Keratinocyte (primary cell): ENCODE results near the gene XCR1. TPM values are rescaled to one million over a fixed set of nuclear protein-coding genes. Genes with fewer than 3 reads are reported as not detected.

Experiments
- DNase-seq: peaks from one replicate; pipeline ENCODE4 v3.0.0-alpha.2; 2011; ENCODE audit warnings: low read depth, missing footprints, low spot score
- FAIRE-seq: peaks from 2 replicates; lab custom pipeline; 2011; peaks lifted over from hg19 to GRCh38; lab: Jason Lieb, UNC
- H2AFZ ChIP-seq: 2 replicates; pipeline ENCODE4 v1.6.0; 2012; ENCODE audit warnings: low read length, control low read depth, inconsistent platforms; ENCODE audit not compliant: control insufficient read depth
- H3K27ac ChIP-seq: 2 replicates; pipeline ENCODE4 v1.5.1; 2011; ENCODE audit warnings: low read length; ENCODE audit not compliant: control insufficient read depth, insufficient read depth
- H3K27me3 ChIP-seq: 3 replicates; pipeline ENCODE4 v1.6.0; 2011; ENCODE audit warnings: low read length; ENCODE audit not compliant: control insufficient read depth, insufficient read depth; ENCODE audit errors: extremely low read depth
- H3K36me3 ChIP-seq, 2 experiments: 2 replicates in 1 of 2; 3 replicates in 1 of 2; pipeline ENCODE4 v1.5.1; 2011; ENCODE audit warnings: low read length in 2 of 2, mild to moderate bottlenecking in 1 of 2; ENCODE audit not compliant: control insufficient read depth in 2 of 2, insufficient read depth in 2 of 2; ENCODE audit errors: extremely low read depth in 1 of 2
- H3K4me1 ChIP-seq: 3 replicates; pipeline ENCODE4 v1.5.1; 2011; ENCODE audit warnings: low read length; ENCODE audit not compliant: control insufficient read depth, insufficient read depth; ENCODE audit errors: extremely low read depth
- H3K4me2 ChIP-seq: 3 replicates; pipeline ENCODE4 v1.6.0; 2011; ENCODE audit warnings: low read depth, low read length; ENCODE audit not compliant: control insufficient read depth, insufficient read depth; ENCODE audit errors: extremely low read depth
- H3K4me3 ChIP-seq, 3 experiments: fragments of 200-600 bp in 1 of 3; sonication (generic) in 1 of 3; 2 replicates in 2 of 3; 3 replicates in 1 of 3; pipeline ENCODE4 v1.5.1; 2011 to 2016; ENCODE audit warnings: low read length in 3 of 3, mild to moderate bottlenecking in 3 of 3, control low read depth in 2 of 3, inconsistent platforms in 1 of 3, low read depth in 1 of 3, mixed read lengths in 1 of 3, mixed run types in 1 of 3, moderate library complexity in 1 of 3; ENCODE audit not compliant: control insufficient read depth in 2 of 3, insufficient read depth in 2 of 3; ENCODE audit errors: extremely low read depth in 1 of 3
- H3K79me2 ChIP-seq: 2 replicates; pipeline ENCODE4 v1.6.0; 2012; ENCODE audit warnings: low read length; ENCODE audit not compliant: control insufficient read depth, insufficient read depth
- H3K9ac ChIP-seq: 3 replicates; pipeline ENCODE4 v1.6.0; 2011; ENCODE audit warnings: low read length; ENCODE audit not compliant: control insufficient read depth, insufficient read depth; ENCODE audit errors: extremely low read depth
- H3K9me1 ChIP-seq: 3 replicates; pipeline ENCODE4 v1.6.0; 2011; ENCODE audit warnings: low read length; ENCODE audit not compliant: control insufficient read depth, insufficient read depth; ENCODE audit errors: extremely low read depth
- H3K9me3 ChIP-seq: 2 replicates; pipeline ENCODE4 v1.5.1; 2012; ENCODE audit warnings: low read depth, low read length; ENCODE audit not compliant: control insufficient read depth
- H4K20me1 ChIP-seq: 3 replicates; pipeline ENCODE4 v1.6.0; 2011; ENCODE audit warnings: low read length; ENCODE audit not compliant: control insufficient read depth, insufficient read depth; ENCODE audit errors: extremely low read depth
- CTCF ChIP-seq, 3 experiments: IDR thresholded peaks in 1 of 3; conservative IDR thresholded peaks in 1 of 3; optimal IDR thresholded peaks in 1 of 3; 2 replicates in 2 of 3; 3 replicates in 1 of 3; pipeline versions ENCODE3 to v1.5.1; 2011; ENCODE audit warnings: low read length in 3 of 3, mild to moderate bottlenecking in 3 of 3, moderate library complexity in 2 of 3, control low read depth in 1 of 3, inconsistent platforms in 1 of 3; ENCODE audit not compliant: insufficient read depth in 2 of 3; ENCODE audit errors: extremely low read depth in 1 of 3
- EZH2 ChIP-seq: IDR thresholded peaks from one replicate; pipeline ENCODE4 v1.6.1; 2012; ENCODE audit warnings: inconsistent platforms, mild to moderate bottlenecking, low read length, moderate library complexity
- dilution Hi-C: fragments of 300-500 bp; cut with MboI; formaldehyde crosslinking; loops from one replicate; pipeline ENCODE4 v1.7.0; 2020; ENCODE audit warnings: low sequenced_read_pairs; ENCODE audit not compliant: extremely low pct_ligation_motif_present
- polyA plus RNA-seq, 5 experiments: library from polyadenylated mRNA; depleted of rRNA in 3 of 5; stranded (reverse) in 3 of 5; stranded (forward) in 1 of 5; unstranded in 1 of 5; fragments of >200 nt; gene quantifications; 1 replicate in 1 of 5; 2 replicates in 3 of 5; 3 replicates in 1 of 5; pipeline versions ENCODE4 v1.2.1 to v1.2.3, GENCODE V29; 2011 to 2012; ENCODE audit warnings: missing spikeins in 2 of 5, low read depth in 1 of 5, low replicate concordance in 1 of 5

XCR1 gene
- polyA plus RNA-seq, 1 donor (not counting 4 experiments of a cell fraction or from before 2014, with no cell fraction given) = 0.01 TPM

GRCh38 chr3:46070595-46071093, 43.4 kb upstream of the XCR1 start:
- no peaks in the 10 kb centered on the region for H3K4me1 ChIP-seq
- H3K4me3 ChIP-seq = no peak overlapping the region
- no peak overlapping the region for H3K9ac ChIP-seq
- H3K27me3 ChIP-seq = no peaks in the 10 kb centered on the region
- no peaks in the 10 kb centered on the region for H3K9me1 ChIP-seq
- H3K4me2 ChIP-seq = no peak overlapping the region
- no peak overlapping the region for H2AFZ ChIP-seq
- no peak overlapping the region for H3K27ac ChIP-seq
- FAIRE-seq (no peak), DNase-seq (no peak)
- no peaks in the 10 kb centered on the region for H3K79me2 ChIP-seq
- TF ChIP-seq CTCF (optimal IDR thresholded peaks at IDR 0.05 in 1 of 3, IDR thresholded peaks at IDR 0.05 in 1 of 3, conservative IDR thresholded peaks at IDR 0.05 in 1 of 3; ENCODE audit: extremely low read depth in 1 of 3, insufficient read depth in 2 of 3, low read length in 3 of 3) = no peak
- no peak for TF ChIP-seq EZH2
- no peaks in the 10 kb centered on the region for H3K9me3 ChIP-seq
- H3K36me3 ChIP-seq = no peaks in the 10 kb centered on the region
- dilution Hi-C loops = no loop called here
- no peaks in the 10 kb centered on the region for H4K20me1 ChIP-seq

- Histone ChIP-seq H3K9me1 (no peaks in the 10 kb centered on the region), H3K79me2 (no peaks in the 10 kb centered on the region), H3K4me3 (no peak overlapping the region), H3K27ac (no peak overlapping the region), H3K9me3 (no peaks in the 10 kb centered on the region), H3K4me2 (no peak overlapping the region), H3K36me3 (no peaks in the 10 kb centered on the region), H2AFZ (no peak overlapping the region), H4K20me1 (no peaks in the 10 kb centered on the region), H3K4me1 (no peaks in the 10 kb centered on the region), H3K27me3 (no peaks in the 10 kb centered on the region), H3K9ac (no peak overlapping the region)
- dilution Hi-C loops = no loop called here
- FAIRE-seq (no peak), DNase-seq (no peak)
- TF ChIP-seq CTCF (optimal IDR thresholded peaks at IDR 0.05 in 1 of 3, IDR thresholded peaks at IDR 0.05 in 1 of 3, conservative IDR thresholded peaks at IDR 0.05 in 1 of 3; ENCODE audit: extremely low read depth in 1 of 3, insufficient read depth in 2 of 3, low read length in 3 of 3) (no peak), EZH2 (no peak)
Measured at GRCh38 chr3:46068501-46068900, 41.2 kb upstream of the XCR1 start.
